ENCODE data around the gene FNIP2.

DNA sequence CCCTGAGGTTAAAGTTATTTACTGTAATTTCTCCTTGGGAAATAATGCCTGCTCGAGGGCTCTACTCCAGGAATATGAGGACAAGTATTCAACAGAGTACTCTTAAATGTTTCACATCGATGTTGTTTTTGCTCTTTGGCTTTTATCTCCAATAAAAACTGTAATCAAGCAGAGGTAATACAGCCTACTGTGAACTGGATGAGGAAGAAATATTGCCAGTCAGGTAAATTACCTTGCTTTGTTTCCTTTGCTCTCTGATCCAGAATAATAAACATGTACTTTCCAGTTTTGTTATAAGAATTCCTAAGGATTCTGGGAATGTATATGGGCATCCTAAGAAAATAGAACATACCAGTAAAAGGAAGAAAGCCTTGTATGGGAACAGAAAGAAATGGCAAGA is 60.4 kb downstream of the FNIP2 start:
- TF ChIP-seq POLR2A (IDR thresholded peaks at IDR 0.05) = no peak
- TF ChIP-seq, protein P1, sequence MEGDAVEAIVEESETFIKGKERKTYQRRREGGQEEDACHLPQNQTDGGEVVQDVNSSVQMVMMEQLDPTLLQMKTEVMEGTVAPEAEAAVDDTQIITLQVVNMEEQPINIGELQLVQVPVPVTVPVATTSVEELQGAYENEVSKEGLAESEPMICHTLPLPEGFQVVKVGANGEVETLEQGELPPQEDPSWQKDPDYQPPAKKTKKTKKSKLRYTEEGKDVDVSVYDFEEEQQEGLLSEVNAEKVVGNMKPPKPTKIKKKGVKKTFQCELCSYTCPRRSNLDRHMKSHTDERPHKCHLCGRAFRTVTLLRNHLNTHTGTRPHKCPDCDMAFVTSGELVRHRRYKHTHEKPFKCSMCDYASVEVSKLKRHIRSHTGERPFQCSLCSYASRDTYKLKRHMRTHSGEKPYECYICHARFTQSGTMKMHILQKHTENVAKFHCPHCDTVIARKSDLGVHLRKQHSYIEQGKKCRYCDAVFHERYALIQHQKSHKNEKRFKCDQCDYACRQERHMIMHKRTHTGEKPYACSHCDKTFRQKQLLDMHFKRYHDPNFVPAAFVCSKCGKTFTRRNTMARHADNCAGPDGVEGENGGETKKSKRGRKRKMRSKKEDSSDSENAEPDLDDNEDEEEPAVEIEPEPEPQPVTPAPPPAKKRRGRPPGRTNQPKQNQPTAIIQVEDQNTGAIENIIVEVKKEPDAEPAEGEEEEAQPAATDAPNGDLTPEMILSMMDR (IDR thresholded peaks at IDR 0.05 in 8 of 11, conservative IDR thresholded peaks at IDR 0.05 in 3 of 11) = no peak
